HT-29 (cell line): ENCODE results near the gene LRRC3. TPM values are rescaled to one million over a fixed set of nuclear protein-coding genes. Genes with fewer than 3 reads are reported as not detected.
A peak's percentile ranks its signal among the peaks of the same experiment; 100 is the strongest.

Experiments
- DNase-seq: peaks from one replicate; pipeline ENCODE4 v3.0.0-alpha.2; 2015; ENCODE audit warnings: low spot score
- total RNA-seq: library from RNA; depleted of rRNA; stranded (reverse); fragments of >200 nt; shearing (Covaris generic); gene quantifications from 2 replicates; pipeline ENCODE4 v1.2.3, GENCODE V29; 2014

LRRC3 gene
- total RNA-seq, 1 experiment from 2014 or later = 0.10 TPM

- DNase-seq = no peak
Observed at GRCh38 chr21:44478124-44478800, 23.0 kb downstream of the LRRC3 start.

- DNase-seq = no peak
Observed at GRCh38 chr21:44478801-44479167, 23.5 kb downstream of the LRRC3 start.

DNA sequence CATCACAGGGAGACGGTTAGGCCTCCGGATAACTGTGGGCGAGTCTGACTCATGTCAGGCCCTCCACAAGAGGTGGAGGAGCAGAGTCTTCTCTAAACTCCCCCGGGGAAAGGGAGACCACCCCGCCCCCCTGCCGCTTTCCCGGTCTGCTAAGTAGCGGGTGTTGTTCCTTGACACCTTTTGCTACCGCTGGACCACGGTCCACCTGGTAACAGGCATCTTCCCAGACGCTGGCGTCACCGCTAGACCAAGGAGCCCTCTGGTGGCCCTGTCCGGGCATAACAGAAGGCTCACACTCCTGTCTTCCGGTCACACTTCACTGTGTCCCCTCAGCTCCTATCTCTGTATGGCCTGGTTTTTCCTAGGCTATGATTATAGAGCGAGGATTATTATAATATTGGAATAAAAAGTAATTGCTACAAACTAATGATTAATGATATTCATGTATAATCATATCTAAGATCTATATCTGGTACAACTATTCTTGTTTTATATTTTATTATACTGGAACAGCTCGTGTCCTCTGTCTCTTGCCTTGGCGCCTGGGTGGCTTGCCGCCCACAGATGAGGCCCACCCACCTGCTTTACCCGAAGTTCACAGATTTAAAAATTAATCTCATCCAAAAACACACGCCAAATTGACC lies 24.4 kb downstream of the LRRC3 start:
- DNase-seq = peak; percentile 37

DNA sequence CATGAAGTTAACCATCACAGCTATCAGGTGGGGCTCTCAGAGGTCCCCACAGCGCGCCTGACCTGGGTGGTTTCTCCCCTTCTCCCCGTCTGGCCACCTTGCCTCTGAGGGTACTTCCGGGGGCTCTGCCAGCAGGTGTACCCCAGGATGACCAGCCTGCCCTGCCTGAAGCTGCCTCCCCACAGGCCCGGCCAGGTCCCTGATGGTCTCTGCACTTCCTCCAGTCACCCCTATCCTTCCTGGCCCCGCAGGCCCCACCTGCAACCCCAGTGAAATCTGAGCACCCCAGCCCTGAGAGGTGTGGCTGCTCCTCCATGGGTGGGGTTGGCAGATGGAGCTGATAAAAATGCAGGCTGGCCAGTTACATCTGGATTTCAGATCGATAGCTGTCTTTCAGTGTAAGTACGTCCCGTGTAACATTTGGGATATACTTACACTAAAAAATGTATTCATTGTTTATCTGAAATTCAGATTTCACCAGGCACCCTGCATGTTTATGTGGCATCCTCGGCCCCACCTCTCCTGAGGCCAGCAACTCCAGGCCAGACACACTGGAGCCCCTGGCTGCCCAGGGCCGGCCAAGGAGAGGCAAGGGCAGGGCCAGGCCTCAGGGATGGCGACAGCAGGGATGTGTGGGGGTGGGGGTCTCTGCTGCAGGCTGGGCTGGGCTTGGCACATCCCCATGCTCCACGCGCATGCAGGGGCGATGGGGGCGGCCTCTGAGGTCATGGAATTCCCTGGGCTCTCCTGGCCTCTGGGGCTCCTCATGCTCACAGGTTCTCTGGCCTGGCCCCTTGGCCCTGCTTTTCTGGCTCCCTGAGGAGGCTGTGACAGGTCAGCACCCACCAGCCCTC lies 25.1 kb downstream of the LRRC3 start:
- no peak for DNase-seq

DNA sequence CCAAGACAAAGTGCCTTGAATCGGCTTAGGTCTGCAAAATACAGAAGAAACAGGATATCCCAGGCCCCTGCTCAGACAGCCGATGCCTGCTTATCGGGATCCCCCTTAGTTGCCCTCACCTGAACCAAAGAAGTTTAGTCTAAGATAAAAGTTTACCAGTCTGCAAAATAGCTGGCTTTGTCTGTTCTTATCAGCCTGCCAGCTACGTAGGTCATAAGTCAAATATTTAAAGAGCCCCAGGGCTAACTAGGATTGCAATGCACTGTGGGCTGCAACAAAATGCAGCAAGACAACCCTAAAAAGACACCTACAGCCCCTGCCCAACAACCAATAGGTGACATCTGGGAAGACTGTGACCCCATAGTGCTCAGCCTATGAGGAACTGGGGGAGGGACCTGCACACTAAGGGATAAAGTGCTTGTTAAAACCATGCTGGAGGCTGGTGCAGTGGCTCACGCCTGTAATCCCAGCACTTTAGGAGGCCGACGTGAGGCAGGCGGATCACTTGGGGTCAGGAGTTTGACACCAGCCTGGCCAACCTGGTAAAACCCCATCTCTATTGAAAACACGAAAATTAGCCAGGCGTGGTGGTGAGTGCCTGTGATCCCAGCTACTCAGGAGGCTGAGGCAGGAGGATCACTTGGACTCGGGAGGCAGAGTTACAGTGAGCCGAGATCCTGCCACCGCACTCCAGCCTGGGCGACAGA lies 27.4 kb downstream of the LRRC3 start:
- no peak for DNase-seq

DNA sequence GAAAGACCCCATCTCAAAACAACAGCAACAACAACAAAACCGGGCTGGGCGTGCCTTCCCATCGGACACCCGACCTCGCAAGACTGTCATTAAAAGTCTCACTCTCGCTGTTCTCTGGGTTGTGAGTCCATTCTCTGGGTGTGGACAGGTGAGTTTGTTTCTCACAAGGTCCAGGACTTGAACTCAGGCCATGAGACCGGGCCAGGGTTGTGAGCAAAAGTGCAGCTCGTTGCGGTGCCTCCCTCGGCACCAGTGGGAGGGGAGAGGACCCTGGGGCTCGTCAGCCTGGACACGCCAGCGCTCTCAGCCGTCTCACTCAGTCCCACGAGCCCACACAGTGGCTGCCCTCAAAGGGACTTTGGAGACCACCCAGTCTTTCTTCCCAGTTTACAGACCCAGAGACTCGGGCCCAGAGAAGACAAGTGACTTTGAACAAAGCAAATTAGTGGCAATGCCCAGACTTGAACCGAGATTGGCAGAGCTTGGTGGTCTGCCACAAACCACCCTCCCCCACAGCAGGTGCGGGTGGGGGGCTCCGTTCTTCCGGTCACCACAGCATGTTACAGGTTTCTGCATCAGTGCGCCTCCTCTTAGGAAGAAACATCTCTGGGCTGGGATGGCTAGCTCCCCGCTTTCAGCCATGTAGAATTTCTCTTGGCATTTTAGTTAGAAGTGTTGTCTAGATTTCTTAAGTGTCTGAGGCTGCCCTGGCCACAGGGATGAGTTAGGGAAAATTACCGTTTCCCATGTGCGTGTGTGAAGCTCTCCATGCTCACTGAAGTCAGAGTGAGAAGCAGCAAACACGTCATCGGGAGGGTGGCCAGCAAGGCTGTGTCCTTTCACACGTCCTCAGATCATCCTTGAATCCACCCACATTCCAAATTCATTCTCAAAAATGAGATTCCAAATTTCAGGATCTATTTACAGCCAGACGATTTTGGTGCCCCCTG lies 28.3 kb downstream of the LRRC3 start:
- DNase-seq = no peak

DNA sequence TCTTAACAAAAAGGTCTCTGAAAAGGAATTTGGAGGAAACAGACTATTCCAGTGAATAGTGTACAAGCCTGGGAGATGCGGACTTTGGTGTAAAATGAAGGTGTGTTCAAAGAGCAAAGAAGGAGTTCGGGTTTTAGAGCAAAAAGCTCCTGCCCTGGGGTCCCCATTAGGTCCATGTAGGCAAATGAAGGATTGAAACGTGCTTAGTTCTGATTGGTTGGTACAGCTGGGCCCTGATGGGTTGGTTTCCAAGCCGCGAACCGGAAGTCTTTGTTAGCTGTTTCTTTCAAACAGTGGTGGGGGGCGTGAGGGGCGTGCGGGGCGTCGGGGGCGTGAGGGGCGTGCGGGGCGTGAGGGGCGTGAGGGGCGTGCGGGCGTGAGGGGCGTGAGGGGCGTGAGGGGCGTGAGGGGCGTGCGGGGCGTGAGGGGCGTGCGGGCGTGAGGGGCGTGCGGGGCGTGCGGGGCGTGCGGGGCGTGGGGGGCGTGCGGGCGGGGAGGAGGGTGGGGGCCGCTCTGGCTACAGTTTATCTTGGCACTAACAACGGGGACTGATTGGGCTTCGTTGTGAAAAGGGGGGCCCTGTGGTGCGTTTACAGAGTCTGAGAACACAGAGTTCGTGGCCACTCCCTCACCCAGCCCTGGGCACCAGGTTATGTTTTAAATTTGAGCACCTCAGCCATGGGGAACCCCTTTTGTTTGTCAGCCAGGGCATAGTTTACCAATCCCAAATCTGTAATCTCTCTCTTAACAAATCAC lies 29.4 kb downstream of the LRRC3 start:
- no peak for DNase-seq

- no peak for DNase-seq
Observed at GRCh38 chr21:44485254-44485793, 30.0 kb downstream of the LRRC3 start.

DNA sequence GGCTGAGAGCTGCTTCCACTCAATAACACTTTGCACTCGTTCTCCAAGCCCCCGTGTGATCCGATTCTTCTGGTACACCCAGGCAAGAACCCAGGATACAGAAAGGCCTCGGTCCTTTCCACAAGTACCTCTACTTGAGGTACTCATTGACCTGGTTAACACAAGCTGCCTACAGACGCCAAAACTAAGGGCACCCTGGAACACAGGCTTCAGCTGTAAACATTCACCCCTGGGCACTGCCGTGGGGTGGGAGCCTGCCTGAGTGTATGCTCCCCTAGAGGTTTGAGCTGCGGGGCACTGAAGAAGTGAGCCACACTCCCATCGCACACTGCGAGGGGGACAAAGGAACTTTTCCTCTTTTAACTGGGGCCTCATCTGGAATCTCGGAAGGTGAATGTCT lies 30.5 kb downstream of the LRRC3 start:
- DNase-seq = no peak

DNA sequence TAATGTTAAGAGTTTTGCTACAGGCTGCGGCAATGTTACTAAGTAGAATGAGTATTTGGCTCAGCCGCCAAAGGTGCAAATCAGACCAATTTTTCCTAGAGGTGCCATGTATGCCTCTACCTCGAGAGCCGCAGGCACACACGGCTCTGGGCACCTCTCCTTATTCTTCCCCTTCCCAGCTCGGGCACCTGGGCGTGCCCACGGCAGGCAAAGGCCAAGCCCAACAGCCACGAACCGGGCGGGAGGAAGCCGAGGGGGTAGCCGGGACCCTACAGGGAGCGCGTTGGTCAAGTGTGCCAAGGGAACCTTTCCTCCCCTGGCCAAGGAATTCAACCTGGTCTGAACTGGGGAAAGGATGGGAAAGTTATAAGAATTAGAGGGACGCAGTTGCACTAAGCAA lies 31.0 kb downstream of the LRRC3 start:
- DNase-seq = no peak

- peak; percentile 9 for DNase-seq
Observed at GRCh38 chr21:44487831-44488230, 32.5 kb downstream of the LRRC3 start.

GRCh38 chr21:44489962-44490361 lies 34.7 kb downstream of the LRRC3 start:
- no peak for DNase-seq

GRCh38 chr21:44490405-44490804 lies 35.1 kb downstream of the LRRC3 start:
- DNase-seq = no peak

DNA sequence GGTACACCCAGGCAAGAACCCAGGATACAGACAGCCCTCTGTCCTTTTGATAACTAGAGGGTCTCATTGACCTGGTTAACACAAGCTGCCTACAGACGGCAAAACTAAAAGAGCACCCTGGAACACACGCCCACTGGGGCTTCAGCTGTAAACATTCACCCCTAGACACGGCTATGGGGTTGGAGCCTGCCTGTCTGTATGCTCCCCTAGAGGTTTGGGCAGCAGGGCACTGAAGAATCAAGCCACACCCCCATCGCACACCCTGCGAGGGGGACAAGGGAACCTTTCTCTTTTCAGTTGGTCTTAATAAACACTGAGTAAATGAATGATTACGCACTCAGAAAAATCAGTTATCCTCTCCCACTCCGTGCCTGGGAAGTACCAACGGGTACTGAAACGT lies 35.5 kb downstream of the LRRC3 start:
- DNase-seq = no peak

GRCh38 chr21:44492567-44493385 lies 37.5 kb downstream of the LRRC3 start:
- no peak for DNase-seq

GRCh38 chr21:44494418-44494817 lies 39.1 kb downstream of the LRRC3 start:
- DNase-seq = no peak

DNA sequence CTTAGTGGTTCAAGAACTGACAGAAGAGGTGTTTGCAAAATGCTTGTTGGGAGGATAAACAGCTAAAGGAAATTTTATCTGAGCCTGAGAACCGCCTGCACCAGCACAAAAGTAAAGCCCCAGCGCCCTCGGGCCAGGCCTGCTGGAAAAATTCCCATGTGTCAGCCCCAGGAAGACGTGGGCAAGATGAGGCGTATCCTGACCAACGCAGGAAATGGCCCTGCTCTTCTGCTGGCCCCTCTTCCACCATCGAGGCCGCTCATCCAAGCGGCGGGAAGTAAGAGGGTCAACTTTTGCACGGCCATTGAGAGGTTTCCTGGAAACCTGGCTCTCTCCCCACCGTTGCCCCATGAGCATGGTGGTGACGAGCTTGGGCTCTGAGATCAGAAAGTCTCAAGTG lies 39.6 kb downstream of the LRRC3 start:
- DNase-seq = no peak

GRCh38 chr21:44495611-44496563 lies 40.6 kb downstream of the LRRC3 start:
- no peak for DNase-seq
